GM21447 (cell line): ENCODE measurements around the gene CLRN3.

Experiments used
- ATAC-seq: cut with Tn5 transposase; IDR thresholded peaks from one replicate; pipeline ENCODE4 v1.9.1; 2021; ENCODE audit not compliant: unreplicated experiment

CLRN3 gene

DNA sequence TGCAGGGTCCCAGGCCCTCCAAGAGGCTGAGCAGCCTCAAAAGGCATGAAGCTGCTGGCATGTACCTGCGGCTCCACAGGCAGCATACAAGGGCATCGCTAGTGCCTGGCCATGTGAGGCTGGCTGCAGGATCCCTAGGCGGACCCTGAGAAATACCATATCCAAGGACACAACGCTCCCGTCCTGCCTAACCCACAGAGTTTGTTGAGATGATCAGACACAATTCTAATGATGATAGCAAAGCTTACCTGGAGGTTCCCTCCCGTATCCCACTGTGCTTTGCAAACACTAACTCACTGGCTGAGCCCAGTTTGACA is 17.3 kb downstream of the CLRN3 start:
- ATAC-seq: no peak

DNA sequence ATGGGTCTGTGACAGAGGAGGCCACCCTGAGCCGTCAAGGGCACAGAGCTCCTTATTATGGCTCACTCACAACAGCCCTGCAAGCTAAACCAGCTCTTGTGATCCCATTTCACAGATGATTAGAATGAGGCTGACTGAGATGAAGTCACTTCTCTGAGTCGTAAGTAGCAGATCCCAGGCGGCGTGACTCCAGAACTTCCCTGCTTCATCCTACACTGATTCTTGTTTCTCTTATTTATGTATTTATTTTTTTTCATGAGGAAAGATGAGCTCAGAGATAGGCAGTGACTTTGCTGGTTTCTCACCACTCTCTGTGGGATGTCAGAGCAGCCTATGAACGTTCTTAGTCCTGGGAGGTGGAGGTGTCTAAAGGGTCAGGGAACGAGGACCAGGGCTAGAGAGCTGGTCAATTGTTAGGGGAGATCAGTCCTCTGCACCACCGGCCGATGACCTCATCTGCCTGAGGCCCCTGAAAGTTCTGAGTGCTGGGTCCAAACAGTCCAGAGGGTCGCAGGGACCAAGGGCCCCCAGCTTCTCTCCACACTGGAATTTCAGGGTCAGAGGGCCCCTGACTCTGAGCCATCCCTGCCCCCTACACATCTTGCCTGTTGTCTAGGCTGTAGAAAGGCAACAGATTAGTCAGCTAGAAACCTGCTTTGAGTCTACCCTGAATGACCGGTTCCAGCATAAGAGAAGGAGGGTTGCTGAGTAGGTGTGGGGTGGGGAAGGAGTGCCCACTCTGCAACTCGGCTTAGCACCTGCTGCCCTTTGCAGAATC is 17.9 kb downstream of the CLRN3 start:
- ATAC-seq: no peak

DNA sequence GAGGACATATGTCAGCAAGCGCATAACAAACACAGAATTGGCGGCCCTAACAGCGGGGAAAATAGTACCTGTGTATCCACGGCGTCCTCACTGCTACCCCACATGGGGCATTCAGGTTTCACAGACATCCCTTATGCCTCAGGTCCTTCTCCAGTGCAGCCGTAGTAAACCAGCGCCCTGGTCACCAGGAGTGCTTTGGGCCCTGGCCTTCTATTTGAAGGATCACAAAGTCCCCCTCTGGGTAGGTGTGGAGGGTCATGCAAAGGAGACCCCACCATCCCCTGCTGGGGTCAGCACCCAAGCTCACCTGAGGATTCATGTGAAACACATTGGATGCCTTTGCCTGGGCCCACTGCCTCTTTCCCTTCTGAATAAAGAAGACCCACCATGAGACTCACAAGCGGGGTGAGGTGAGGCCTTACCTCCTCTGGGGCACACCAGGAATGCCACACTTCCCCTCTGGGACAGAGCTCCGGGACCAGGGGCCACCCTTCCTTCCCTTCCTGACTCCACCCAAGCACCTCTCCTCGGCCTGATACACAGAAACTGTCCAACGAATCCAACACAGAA is 18.8 kb downstream of the CLRN3 start:
- ATAC-seq: no peak

DNA sequence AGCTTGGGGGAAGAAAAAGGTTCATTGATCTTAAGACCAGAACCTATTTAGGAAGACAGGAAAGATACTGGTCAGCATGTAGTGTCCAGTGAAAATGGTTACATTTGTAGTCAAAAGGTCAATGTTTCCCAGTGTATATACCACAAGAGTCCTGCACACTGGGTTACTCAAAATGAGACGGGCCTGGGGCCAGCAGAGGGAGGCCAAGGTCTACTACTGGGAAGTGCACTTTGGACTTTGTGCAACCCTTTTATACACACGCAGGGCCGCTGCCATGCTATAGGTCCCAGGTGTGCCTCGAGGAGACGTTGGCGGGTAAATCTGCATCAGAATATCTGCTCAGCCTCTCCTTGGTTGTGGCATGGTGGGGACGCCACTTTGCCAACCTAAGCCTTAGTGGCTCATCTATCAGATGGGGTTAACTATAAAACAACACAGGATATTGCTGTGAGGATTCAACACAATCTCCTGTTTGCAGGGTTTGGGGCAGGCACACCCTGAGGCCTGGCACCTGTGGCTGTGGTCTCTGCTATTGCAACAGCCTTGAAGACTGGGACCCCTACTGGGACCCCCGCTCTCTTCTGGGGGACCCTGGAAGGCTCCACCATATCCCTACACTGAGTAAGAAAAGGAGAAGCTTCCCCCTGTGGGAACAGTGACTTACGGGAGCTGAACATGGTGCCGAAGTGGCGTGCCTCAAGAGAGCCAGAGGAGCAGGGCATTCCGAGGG is 19.7 kb downstream of the CLRN3 start:
- no peak for ATAC-seq

DNA sequence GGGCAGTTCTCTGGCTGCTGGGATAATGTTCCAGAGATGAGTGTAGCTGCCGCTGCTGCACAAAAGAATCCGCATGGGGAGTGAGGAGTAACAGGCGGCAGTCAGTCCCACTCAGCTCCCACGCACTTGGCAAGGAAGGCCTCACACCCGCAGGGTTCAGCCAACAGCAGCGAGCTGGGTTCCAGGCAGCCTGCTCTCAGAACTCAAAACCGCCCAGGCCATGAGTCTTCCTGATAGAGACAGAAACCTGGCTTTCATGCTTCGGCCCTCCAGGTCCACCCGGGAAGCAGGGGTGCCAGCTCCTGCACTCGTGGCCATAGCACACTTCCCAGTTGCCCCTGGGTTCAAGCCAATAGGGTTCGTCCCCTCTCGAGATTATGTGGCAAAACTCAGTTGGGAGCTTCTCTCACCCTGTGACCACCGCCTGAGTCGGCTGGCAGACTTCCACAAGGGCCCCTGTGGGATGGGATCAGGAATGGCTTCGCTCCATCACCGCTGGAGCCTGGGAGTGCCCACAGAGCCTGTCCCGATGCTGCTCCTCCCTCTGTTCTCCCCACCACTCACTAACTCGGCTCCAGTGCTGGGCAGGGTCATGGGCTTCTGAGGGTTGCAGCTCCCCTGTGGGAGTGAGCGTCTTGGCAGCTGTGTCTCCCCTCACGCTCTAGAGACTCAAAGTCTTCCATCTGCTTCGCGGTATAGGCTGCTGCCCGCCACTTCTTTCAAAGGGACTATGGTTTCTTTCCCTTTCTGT is 20.6 kb downstream of the CLRN3 start:
- ATAC-seq: no peak

DNA sequence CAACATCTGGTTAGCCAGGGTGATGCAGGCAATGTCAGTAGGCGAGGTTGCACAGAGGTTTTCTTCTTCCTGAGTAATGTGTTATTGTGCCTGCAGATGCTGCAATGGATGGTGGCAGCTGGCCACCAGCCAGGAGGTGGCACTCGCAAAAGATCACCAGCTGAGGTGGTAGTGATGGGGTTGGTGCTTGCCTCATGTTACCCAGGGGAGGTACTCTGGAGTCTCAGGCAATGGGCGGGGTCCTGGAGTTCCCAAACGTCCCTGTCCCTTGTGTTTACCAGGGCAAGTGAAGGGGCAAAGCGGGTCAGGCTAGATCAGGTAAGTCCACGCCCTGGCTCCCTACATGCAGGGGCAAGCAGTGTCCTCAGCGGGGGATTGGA is 21.1 kb downstream of the CLRN3 start:
- no peak for ATAC-seq

DNA sequence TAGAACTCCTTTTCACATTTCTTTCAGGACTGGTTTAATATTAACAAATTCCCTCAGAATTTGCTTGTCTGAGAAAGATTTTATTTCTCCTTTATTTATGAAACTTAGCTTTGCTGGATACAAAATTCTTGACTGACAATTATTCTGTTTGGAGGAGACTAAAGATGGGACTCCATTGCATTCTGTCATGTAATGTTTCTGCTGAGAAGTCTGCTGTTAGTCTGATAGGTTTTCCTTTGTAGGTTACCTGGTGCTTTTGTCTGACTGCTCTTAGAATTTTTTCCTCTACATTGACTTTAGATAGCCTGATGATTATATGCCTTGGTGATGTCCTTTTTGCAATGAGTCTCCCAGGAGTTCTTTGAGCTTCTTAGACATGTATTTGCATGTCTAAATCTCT is 23.4 kb downstream of the CLRN3 start:
- no peak for ATAC-seq

DNA sequence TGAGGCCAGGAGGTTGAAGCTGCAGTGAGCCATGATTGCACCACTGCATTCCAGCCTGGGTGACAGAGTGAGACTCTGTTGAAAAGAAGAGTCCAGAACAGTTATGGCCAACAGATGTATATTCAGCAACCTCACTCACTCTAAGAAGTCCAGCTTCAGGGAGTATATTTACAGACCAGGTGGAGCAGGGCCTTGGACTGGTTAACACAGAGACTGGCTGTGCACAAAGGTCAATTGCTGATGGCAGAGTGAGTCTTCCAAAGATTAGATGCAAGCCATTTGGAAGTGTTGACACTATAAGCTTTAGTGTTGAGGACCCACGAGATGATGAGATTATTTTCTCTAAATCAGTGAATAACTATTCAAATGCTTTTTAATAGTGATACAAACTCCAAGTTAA is 24.9 kb downstream of the CLRN3 start:
- no peak for ATAC-seq

DNA sequence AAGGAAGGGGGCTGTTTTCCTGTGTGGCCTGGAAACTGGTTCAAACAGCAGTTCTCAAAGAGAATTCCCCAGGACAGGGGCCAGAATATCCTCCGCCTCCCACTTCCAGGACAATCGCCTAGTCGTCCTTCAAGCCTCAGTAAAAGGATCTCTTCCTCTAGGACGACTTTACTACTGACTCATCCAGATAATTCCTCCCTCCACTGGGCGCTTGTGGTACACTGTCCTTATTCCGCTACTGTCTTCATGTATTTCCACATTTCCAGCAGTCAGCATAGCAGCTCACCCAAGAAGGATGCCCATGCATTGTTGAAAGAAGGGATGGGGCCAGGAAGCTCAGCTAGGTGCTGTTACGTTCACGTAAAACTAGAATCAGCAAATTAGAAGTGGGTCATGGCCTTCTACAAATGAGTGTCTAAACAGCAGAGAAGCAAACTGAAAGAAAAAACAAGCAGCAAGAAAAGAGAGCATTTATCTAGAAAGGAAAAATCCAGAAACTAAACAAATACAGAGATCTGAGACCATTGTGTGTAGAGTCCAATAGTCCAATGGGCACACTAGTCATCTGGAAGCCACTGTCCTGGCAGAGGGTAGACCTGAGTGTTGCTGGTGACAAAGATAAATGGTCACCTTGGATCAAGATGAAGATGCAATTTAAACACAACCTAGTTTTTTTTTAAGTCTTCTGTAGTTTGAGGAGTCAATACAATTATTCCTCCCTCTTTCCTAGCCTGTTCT is 26.3 kb downstream of the CLRN3 start:
- ATAC-seq: no peak

DNA sequence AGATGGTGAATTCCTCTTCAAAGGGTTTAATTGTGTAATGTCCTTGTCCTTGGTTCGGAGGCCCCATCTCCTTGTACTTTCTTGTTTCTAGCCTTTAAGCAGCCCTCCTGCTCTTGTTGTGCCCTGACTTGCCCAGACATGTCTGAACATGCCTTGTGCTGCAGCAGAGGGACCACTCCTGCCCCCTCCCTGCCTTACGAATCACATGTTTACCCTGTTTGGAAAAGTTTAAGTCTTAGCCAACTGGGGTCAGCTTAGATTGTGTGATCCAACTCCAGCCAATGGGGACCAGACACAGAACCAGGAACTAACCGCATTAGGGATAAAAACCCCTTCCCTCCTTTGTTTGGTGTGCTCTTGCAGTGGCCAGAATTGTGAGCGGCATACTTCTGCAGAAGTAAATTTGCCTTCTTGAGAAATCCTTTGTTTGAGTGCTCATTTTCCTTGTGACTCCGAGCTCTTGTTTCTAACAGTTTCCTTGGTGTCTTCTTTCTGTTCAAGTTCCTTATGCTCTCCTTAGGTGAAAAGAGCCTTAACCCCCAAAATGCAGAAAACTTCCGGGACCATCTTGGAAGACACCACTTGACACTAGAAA is 29.4 kb downstream of the CLRN3 start:
- no peak for ATAC-seq

DNA sequence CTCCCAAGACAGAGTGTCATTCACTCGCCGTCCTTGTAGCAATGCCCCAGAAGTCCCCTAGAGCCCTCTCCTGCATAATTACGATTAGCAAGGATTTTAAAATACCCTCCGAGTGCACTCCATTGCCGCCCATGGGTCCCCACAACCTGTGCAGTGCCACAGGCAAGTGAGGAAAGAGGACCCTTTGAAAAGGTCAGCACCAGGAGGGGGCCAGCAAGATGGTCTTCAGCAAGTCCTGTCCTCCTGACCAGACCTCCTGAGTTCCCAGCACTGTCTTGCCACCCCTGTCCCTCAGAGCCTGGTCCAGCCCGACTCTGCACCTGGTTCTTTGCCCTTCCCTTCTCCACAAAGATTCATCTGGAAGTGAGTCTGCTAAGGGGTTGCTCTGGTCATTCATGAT is 32.1 kb downstream of the CLRN3 start:
- ATAC-seq: no peak

DNA sequence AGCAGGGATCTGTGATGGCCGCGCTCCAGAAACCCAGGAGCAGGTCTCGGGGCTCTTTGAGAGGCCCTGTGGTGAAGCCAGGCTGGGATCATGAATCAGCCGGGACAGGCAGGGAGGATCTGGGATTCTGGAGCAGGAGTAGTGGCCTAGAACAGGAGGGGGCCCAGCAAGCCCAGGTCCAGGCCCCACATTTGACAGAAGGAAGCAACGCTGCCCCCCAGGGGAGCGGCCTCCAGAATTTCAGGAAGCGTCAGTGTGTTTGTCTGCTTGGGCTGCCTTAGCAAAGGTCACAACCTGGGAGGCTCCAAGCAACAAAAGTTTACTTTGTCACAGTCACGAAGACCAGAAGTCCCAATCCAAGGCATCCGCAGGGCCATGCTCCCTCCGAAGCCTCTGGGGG is 36.8 kb downstream of the CLRN3 start:
- no peak for ATAC-seq

DNA sequence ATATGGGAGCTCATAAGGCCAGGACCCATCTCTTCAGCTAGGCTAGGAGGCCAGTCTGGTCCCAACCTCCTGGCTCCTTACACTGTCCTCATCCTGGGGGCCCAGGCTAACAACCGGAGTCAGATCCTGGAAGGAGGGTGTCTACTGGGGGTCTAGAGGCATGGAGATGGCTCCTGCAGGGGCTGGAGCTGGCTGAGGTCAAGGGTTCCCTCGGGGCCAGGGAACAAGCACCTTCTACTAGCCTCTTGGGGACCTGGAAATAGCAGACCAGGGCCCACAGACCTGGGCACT is 37.2 kb downstream of the CLRN3 start:
- no peak for ATAC-seq

DNA sequence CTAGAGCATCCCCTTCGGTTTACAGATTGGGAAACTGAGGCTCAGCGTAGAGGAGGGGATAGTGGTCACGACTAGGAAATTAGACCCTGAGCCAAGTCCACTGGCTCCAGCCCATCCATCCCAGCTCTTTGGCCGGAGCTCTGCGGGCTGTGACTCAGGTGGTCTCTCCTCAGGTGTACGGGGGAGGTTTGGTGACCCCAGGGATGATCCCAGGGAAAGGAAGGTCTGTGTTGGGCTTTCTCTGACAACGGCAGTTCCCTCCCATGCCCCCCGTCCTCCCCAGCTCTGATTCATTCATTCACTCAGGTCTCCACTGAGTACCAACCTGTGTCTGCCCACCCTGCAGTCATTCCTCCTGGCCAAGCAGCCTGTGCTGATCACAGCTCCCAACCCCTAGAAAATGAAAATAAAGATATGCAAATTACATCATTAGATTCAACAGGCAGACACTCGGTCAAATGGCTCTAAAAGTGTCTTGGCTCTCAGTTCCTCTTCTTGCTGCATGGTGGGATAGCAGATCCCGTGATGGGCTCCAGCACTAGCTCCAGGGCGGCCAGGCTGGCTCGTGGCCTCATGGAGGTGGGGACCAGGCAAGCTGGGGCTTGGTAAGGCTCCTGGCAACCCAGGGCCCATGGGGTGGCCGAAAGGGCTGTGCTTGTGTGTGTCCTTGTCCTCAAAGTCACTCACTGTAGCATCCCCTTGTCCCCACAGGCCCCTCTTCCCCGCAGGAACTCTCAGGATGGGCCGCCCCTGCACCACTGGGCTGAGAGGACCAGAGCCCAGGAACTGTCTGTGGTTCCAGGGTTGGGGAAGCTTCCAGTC is 37.8 kb downstream of the CLRN3 start:
- ATAC-seq: peak; percentile 69

DNA sequence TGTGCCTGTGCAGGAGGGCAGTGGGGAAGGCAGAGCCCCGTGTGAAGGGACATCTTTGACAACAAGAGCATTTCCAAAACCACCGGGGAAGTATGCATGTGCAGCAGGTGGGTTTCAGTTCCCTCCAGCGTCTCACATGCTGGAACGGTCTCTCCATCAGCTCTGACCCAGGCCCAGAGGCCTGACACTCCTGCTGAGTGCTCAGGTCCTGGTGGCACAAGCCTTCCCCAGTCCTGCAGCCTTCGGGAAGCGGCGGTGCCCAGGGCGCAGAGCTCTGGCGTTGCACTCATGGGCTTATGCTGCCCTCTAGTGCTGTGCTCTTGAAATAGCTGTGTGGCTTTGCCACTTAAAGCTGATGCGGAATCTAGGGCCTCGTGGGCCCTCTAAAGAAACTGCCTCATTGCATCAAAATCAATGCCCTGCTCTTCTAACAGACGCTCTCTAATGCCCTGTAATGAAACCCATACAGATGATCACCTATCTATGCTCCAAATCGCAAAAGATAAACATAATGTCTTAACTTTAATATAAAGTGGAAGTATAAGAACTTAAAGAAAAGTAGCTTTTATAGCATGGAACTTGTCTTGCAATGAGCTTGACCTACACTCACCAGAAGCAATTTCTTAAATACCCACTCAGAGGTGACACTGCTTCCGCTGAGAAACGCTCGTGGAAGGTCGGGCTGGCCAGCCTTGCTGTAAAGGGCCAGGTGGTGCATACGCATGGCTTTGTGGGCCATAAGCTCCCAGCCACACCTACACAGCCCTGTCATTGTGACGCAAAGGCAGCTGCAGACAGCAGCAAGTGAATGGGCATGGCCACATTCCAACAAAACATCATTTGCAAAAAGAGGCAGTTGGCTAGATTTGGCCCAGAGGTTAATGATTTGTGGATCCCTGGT is 38.6 kb downstream of the CLRN3 start:
- peak; percentile 49 for ATAC-seq

DNA sequence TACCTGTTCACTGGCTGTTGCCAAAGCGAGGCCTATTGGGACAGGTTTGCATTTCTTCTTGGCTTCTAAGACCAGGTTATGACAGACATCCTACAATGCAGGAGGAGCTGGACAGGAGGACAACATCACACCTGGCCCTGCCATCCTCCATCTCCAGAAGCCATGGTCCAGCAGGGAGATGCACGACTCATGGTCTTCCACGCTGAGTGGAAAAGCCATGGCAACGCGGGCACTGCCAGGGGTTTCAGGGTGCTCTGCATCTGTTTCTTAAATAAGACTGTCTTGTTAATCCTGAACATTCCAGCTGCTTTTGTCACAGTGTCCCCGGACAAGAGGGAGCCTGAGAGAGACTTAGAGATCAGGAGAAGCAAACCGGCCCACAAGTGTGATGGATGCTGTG is 40.3 kb downstream of the CLRN3 start:
- no peak for ATAC-seq

DNA sequence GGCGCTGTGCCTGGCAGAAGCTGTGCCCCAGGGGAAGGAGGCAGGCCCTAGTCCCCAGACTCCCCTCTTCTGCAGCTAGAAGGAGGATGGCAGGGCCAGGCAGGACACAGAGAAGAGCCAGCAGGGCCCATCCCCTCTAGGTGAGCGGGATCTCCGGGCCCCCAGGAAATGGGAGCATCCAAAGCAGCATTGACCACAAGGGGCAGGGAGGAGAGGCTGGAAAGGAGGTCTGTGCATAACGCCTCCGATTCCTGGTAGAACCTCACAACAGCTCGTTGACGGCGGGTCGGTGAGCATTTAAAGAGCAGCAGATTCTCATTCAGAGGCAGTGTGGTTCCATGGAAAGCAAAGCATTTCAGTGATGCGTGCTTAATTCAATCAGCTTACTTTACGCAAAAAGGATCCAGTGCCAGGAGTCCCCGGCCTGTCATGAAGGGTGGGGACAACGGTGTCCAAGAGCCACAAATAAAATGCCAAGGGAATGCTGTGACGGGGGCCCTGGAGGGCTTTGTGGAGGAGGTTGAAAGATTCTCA is 41.0 kb downstream of the CLRN3 start:
- no peak for ATAC-seq

DNA sequence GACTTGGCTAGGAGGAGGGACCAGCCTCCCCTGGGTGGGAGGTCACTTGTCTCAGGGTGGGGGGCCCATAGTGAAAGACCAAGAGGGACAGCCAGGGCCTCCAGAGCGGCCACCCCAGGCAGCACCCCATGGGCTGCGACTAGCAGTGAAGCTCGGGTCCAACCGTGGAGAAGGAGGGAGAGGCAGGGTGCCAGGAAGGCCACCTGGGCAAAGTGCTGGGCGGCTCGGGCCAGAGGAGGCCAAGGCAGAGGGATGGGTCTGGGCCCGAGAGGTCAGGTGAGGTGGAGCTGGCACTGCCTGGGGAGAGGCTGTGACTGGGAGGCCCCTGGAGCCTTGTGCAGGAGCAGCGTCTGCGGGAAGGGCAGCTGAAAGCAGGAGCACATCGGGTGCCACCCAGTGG is 41.8 kb downstream of the CLRN3 start:
- ATAC-seq: no peak

DNA sequence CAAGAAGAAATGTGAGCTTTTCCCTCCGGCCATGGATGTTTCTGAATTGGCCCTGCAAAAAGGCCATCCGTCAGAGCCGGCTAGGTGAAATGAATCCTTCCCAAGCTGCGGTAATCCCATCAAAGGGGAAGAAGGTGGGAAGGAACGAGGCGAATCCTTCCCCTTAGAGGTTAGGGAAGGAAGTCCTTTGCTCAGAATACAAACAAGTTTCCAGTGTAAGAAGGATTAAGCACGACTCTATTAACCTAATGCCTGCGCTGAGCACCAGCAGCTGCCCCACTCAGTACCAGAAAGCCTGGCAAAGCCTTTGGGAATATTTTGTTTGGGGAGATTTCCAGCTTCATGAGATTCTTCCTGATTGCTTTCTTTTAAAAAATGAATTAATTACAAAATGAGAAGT is 42.8 kb downstream of the CLRN3 start:
- ATAC-seq: no peak
